Measurements from ENCODE around the gene TTI1.

The TTI1 gene

DNA sequence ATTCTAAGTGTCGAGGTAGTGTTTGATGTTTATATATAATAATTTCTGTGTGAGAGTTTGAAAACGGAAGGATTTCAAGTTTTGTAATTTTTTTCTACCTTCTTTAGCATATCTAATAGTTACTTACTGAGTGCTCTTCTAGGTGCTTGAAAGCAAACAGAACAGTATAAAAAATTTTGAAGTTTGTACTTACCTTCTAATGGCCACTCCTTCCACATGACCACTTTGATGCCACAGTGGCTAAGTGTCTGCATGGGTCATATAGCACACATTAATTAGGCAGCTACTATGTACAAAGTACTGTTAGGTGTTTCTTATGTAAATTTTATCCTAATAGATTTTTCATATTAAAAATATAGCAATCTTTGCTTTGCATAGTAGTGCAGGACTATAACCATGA lies 21.4 kb upstream of the TTI1 start:
- no peak for DNase-seq (ENCODE audit: low read depth)

GRCh38 chr20:38052870-38053269 lies 19.6 kb upstream of the TTI1 start:
- DNase-seq (ENCODE audit: low read depth): no peak

- DNase-seq (ENCODE audit: low read depth): no peak
These were observed 17.4 kb upstream of the TTI1 start for GRCh38 chr20:38050686-38051085.

- no peak for DNase-seq (ENCODE audit: low read depth)
These were observed 16.5 kb upstream of the TTI1 start for GRCh38 chr20:38049800-38050199.

GRCh38 chr20:38046572-38046971 lies 13.3 kb upstream of the TTI1 start:
- no peak for DNase-seq (ENCODE audit: low read depth)

DNA sequence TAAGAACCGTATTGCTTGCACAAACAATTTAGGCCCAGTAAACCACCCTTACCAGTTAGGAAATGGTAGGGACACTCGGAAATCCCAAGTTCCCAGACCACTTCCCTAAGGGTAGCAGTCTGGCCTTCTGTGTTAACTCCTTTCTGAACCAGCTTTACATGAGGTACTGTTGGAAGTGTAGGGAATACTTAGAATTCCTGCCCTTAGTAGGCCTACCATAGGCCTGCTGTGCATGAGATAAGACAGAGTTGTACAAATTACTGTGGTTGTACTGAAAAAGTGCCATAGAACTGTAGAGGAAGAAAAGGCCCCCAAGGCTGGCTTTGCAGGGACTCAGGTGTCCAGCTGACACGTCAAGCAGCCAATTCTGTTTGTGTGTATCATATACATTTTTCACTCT lies 11.4 kb upstream of the TTI1 start:
- no peak for DNase-seq (ENCODE audit: low read depth)

DNA sequence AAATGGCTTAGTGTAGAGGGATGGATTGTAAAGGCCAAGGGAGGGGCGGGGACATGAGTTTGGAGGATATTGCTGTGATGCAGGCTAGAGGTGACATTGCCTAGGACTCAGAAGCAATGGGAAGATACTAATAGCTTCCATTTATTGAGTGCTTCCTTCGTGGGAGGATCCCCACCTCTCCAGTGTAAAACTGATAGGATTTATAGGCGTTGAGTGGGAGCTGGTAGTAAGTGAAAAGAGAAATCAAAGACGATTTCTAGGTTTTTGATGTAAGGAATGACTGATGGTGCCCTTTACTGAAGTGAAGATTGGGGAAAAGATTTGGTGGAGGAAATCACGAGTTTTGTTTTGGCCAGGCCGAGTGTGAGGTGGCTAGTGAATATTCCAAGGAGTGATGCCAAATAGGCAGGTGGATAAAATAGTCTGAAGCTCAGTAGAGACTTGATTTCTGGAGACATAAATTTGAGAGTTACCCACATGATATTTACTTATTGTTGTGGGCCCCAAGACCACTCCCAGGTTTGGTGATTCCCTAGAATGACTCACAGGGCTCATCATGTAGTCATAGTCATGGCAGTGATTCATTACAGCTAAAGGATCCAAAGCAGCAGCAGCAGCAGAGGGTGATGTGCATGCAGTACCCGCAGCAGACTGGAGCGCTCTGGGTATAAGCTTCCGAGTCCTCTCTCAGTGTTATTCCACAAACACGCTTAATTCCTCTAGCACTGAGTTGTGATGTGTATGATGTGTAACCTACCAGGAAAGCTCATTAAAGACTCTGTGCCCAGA lies 10.4 kb upstream of the TTI1 start:
- DNase-seq (ENCODE audit: low read depth): peak; percentile 55

- DNase-seq (ENCODE audit: low read depth): no peak
These were observed 7.0 kb upstream of the TTI1 start for GRCh38 chr20:38040276-38040675.

DNA sequence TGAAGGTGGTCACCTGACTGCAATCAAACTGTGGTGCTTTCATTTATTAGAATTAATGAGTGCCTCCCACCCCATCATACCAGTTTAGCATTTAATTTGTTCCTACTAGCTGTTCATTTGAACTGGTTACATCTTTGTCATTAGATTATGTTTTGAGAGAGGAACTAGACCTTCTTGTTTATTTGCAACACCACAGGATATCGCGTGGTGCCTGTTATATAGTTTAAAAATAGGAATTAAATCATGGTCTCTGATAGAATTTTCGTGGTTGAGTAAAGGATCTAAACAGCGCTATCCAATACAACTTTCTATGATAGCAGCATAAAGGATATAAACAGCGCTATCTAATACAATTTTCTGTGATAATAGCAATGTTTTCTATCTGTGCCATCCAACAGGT lies 3.1 kb upstream of the TTI1 start:
- DNase-seq (ENCODE audit: low read depth): no peak

GRCh38 chr20:38034961-38035360 lies 1.7 kb upstream of the TTI1 start:
- DNase-seq (ENCODE audit: low read depth): no peak

DNA sequence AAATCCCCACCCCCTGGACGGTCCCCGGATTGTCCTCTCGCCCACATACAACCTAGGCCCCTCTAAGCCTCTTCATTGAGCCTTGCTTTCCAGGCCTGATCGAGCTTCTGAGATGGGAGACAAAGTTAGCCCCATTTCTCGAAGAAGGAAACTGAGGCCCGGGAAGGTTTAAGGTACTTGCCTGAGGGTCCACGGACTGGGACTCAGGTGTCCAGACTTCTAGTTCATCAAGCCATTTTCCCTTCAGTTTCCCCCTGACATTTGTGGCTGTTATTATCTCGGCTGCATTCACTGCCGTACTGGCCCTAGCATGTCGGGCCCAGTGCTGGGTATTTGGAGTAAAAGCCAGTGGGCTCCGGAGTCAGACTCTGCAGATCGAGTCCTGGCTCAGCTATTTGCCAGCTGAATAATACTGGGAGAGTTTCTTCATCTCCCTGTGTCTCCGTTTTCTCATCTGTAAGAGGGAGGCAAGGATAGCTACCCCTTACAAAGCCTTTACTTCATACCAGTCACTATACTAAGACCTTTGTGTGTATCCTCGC lies 923 bp upstream of the TTI1 start:
- no peak for DNase-seq (ENCODE audit: low read depth)

DNA sequence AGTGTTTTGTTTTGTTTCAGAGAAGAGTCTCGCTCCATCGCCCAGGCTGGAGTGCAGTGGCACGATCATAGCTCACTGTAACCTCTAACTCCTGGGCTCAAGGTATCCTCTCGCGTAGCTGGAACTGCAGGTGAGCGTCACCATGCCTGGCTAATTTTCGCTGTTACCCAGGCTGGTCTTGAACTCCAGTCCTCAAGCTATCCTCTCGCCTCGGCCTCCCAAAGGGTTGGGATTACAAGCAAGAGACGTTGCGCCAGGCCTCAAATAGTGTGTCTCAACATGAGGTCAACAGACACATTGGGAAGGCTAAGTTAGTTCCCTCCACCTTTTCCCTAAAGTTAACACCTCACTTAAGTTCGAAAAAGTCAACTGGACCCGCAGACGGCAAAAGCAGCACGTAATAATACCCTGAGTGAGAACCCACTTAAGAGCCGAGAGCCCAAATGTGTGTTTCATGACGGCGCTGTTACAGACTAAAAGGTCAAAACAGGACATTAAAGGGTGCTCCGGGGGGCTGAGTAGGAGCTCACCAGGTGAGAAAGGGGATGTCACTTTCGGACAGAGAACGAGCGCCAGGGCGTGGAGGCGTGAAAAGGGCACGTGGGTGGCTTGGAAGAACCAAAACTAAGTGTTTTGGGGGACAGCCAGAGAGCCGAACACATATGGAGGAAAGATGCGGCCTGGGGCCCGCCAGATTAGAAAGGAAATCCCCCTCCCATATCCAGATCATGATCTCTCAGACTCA lies 499 bp downstream of the TTI1 start:
- no peak for DNase-seq (ENCODE audit: low read depth)

- no peak for DNase-seq (ENCODE audit: low read depth)
These were observed 1.3 kb downstream of the TTI1 start for GRCh38 chr20:38031957-38032356.

- no peak for DNase-seq (ENCODE audit: low read depth)
These were observed 3.8 kb downstream of the TTI1 start for GRCh38 chr20:38029453-38029852.

DNA sequence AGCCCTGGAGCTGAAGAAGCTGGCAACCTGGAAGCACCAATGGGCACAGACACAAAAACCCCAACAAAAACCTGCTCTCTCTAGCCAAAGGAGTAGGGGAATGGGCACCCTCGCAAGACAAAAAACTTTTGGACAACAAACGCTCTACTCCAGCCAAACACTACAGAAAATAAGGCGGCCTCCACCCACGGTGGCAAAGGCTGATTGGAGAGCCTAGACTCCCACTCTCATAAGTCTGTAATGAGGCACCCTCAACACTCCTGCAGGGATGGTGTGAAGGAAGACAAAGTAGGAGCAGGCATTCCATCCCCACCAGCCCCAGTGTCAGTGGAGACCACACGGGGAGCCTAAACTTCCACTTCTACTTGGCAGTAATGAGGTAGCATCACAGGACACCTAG lies 8.8 kb downstream of the TTI1 start:
- no peak for DNase-seq (ENCODE audit: low read depth)

GRCh38 chr20:38023181-38024001 lies 9.9 kb downstream of the TTI1 start:
- DNase-seq (ENCODE audit: low read depth): peak; percentile 79

GRCh38 chr20:38021087-38021772 lies 12.0 kb downstream of the TTI1 start:
- DNase-seq (ENCODE audit: low read depth): no peak

- no peak for DNase-seq (ENCODE audit: low read depth)
These were observed 14.9 kb downstream of the TTI1 start for GRCh38 chr20:38018385-38018784.

GRCh38 chr20:38017959-38018358 lies 15.3 kb downstream of the TTI1 start:
- no peak for DNase-seq (ENCODE audit: low read depth)

DNA sequence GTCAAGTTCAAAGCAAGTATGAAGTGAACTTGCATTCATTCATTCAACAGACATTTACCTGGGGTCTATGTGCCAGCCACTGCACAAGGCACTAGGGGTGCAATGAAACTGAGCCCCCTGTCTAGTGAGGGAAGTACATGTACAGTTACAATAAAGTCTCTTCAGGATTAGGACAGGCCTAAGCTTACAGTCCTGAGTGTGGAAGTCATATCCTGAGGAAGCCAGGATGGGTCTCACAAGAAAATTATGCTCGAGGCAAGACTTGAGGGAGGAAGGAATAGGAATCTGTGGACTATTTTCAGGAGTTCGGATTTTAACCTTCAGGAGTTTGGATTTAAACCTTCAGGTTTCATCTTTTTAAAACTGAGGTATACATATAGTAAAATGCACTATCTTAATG lies 19.4 kb downstream of the TTI1 start:
- no peak for DNase-seq (ENCODE audit: low read depth)

DNA sequence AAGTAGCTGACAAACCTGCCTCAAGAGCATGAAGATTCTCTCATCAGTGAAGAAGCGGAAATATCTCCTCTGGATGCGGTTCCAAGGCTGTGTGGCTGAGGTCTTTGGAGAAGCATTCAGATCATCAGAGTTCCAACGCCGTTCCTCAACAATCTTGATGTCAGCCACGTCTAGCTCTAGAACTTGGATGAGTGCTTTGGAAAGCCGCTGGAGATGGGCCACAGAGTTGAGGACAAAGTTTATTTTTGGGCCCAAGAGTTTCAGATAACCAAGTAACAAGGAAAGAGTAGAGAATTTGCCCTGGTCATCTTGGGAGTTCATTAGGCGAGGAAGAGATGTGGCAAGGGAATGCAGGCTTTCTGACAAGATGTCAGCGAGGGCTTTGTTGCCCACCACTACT lies 20.9 kb downstream of the TTI1 start:
- DNase-seq (ENCODE audit: low read depth): no peak

DNA sequence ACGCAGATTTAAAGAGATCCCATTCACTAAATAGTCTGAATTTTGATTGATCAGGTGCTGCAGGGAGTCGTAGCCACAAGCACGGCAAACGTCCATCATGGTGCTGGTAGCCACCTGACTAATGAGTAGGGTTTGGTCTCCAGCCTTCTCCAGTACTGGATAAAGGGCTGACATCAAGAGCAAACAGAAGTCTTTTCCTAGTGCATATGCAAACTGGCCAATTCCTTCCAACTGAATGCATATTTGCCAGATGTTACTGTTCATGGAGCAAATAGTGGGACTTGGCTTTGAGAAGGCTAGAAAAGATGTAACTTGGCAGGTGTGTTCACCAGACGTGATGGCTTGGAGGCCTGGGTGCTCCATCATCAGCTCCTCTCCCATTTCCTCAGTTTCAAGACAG lies 21.6 kb downstream of the TTI1 start:
- no peak for DNase-seq (ENCODE audit: low read depth)

Data from fibroblast of the conjunctiva (primary cell).